Astrocyte of the hippocampus (primary cell): ENCODE data around the gene NONO.
"Not testable (repeated sequence)": the region's sequence is repeated elsewhere in the genome, so short reads cannot be mapped to it uniquely, and the experiment has no call there.

Experiments used
- DNase-seq: peaks from one replicate; pipeline ENCODE4 v3.0.0; 2011; ENCODE audit warnings: low read depth, low spot score

The NONO gene

GRCh38 chrX:71283403-71284143, at the start of gene NONO:
Gene NONO (plus strand): TSS chrX:71283635. CDS start chrX:71290638, 7,003 bp downstream.
- peak; percentile 98 for DNase-seq

- no peak for DNase-seq
These were observed 48.0 kb upstream of the NONO start for GRCh38 chrX:71235482-71235881.

GRCh38 chrX:71236836-71237235, 46.6 kb upstream of the NONO start:
- DNase-seq = no peak

GRCh38 chrX:71239781-71240180, 43.7 kb upstream of the NONO start:
- no peak for DNase-seq

- no peak for DNase-seq
These were observed 42.1 kb upstream of the NONO start for GRCh38 chrX:71241301-71241700.

- no peak for DNase-seq
These were observed 38.9 kb upstream of the NONO start for GRCh38 chrX:71244359-71245128.

- no peak for DNase-seq
These were observed 38.3 kb upstream of the NONO start for GRCh38 chrX:71245159-71245558.

- no peak for DNase-seq
These were observed 32.6 kb upstream of the NONO start for GRCh38 chrX:71250841-71251240.

- DNase-seq = no peak
These were observed 31.9 kb upstream of the NONO start for GRCh38 chrX:71251466-71251973.

- no peak for DNase-seq
These were observed 31.2 kb upstream of the NONO start for GRCh38 chrX:71252221-71252620.

- DNase-seq = peak; percentile 56
These were observed 30.0 kb upstream of the NONO start for GRCh38 chrX:71253253-71254091.

GRCh38 chrX:71254092-71254963, 29.1 kb upstream of the NONO start, which contains the start of gene ZMYM3:
Gene ZMYM3 (minus strand): TSS chrX:71254140. CDS start chrX:71253255, 885 bp downstream.
- peak; percentile 94 for DNase-seq

GRCh38 chrX:71256051-71256450, 27.4 kb upstream of the NONO start:
- no peak for DNase-seq

GRCh38 chrX:71256856-71257255, 26.6 kb upstream of the NONO start:
- no peak for DNase-seq

GRCh38 chrX:71268624-71269023, 14.8 kb upstream of the NONO start:
- DNase-seq = not testable (repeated sequence)

GRCh38 chrX:71269801-71270395, 13.5 kb upstream of the NONO start:
- DNase-seq = no peak

- not testable (repeated sequence) for DNase-seq
These were observed 11.1 kb upstream of the NONO start for GRCh38 chrX:71272313-71272712.

GRCh38 chrX:71281300-71281699, 2.1 kb upstream of the NONO start:
- not testable (repeated sequence) for DNase-seq

- DNase-seq = peak; percentile 57
These were observed 677 bp upstream of the NONO start for GRCh38 chrX:71282514-71283402.
